GM12872 (cell line): ENCODE data around the gene NPW.

ENCODE experiments used
- TF ChIP-seq, protein P1 (sequence below): IDR thresholded peaks from 3 replicates; pipeline ENCODE4 v1.5.1; 2011; ENCODE audit warnings: low read depth, mild to moderate bottlenecking, low read length, moderate library complexity; ENCODE audit not compliant: insufficient read depth

The NPW gene

DNA sequence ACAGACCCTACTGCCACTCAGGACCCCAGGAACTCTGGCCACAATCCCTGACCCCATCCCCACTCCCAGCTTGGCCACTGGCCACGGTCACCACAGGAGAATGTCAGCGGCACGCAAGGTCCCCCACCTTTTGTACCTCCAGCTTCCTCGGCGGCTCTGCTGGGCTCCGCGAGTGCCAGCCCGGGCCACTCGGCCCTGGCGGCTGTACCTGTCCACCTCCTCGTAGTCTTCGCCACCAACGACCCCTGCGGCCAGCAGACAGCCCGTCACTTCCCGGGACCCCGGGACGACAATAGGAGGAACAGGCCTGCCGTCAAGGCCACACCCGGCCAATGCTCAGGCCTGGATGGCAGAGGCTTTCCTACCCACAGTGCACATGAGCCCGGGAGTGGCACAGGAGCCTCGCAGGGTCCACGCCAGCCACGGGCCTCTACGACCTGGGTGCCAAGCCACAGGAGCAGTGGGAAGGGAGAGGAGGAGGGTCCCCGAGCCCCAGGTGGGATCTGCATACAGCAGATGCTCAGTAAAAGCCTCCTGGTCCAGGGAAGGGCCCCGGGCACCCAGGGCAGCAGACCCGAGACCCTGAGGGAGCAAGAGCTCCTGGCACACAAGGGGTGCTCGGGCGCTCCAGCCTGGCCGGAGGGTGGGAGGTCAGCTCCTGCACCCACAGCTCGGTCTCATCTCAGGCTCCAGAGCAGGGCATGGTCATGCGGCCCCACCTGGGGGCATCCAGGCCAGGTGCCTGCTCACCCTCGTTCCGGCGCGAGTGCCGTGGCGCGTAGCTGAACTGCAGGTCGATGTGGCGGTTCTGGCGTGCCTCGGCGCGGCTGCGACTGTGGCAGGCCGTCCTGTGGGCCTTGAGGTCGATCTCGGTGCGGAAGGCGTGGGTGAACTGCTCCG, 17.9 kb upstream of the NPW start:
- TF ChIP-seq, protein P1, sequence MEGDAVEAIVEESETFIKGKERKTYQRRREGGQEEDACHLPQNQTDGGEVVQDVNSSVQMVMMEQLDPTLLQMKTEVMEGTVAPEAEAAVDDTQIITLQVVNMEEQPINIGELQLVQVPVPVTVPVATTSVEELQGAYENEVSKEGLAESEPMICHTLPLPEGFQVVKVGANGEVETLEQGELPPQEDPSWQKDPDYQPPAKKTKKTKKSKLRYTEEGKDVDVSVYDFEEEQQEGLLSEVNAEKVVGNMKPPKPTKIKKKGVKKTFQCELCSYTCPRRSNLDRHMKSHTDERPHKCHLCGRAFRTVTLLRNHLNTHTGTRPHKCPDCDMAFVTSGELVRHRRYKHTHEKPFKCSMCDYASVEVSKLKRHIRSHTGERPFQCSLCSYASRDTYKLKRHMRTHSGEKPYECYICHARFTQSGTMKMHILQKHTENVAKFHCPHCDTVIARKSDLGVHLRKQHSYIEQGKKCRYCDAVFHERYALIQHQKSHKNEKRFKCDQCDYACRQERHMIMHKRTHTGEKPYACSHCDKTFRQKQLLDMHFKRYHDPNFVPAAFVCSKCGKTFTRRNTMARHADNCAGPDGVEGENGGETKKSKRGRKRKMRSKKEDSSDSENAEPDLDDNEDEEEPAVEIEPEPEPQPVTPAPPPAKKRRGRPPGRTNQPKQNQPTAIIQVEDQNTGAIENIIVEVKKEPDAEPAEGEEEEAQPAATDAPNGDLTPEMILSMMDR, result no peak

DNA sequence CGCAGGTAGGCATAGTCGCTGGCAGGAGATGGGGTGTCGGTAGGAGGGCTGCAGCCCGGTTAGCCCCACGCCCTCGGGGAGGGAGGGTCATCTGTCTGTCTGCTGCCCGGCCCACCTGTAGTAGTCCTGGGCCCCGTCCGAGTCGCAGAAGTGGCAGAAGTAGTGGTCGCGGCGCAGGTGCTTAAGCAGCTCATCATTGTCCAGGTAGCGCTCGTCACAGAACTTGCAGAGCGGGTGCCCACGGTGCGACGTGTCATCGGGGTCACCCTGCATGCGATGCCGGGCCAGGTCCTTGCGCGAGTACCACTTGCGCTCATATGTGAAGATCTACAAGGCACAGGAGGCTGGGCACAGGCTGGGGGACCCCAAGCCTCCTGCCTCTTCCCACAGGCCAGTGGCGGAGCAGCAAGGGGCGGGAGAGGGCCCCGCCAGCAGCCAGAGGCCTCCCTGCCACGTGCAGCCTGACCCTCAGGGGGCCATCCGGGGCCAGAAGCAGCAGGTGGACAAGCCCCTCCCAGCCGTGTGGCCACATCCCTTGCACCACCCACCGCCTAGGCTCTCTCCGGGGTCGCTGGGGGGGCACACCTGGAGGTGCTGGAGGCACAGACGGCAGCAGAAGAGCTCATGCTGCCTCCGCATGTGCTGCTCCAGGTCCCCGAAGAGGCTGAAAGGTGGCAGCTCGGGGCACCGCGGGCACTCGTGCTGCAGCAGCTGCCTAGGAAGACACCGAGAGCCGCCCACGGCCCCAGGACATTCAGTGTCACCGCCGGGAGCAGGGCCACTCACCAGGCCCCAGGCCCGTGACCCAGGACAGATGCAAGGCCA, 17.0 kb upstream of the NPW start:
- TF ChIP-seq, protein P1, result no peak

DNA sequence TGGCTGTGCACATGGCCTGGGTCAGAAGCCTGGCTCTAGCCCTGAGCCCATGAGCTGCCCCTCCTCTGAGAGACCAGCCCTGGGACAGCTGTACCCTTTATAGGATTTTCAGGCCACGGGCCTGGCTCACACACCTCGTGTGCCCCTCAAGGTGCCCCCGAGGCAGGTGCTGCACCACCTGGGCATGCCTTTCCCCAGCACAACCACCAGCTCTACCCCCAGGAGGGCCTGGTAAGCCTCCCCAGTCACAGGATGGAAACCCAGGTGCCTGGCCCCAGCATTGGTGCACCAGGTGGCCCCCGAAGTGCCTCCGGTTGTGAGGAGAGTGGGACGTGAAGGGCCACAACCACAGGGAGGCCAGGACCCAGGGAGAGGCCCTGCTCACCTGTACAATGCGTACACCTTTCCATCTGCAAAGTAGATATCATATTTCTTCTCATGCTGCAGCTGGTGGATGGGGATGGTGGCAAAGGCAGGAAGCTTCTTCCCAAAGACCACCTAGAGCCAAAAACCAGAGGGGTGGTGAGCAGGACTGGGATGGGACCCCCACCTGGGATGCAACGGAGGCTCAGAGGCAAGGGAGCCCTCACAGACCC, 16.3 kb upstream of the NPW start:
- TF ChIP-seq, protein P1, result no peak

DNA sequence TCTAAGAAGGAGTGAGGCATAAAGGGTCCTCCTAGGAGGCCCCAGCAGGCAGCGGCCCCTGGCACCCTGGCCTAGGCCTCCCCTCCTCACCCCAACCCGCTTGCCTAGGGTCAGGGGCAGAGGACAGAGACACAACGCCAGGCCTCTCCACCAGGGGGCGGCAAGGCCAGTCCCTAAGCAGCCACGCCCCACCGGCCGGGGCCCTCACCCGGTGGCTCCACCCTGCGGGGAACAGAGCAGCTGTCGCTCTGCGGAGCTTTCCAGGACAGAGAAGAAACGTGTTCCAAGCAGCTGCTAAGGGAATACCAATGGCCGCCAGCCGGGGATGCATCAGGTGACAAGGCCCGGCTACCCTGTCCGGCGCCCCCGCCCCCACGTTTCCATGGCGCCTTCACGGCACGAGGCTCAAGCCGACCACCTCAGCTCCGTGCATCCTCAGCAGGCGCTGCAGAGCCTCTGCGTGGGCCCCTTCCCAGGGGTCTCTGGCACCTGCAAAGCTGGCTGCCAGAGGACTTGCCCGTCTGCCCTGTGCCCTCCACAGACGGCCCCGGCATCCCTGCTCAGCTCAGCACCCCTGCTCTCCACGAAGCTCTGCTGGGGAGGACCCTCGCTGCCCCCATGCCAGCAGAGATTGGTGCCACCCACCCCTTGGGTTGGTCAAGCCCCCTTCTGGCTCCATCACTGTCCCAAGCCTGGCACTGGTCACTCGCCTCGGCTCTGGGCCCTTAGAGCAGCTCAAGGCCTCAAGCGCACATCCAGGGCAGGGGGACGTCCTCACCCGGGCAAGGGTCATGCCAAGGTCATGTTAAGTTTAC, 15.6 kb upstream of the NPW start:
- TF ChIP-seq, protein P1, result peak; percentile 98

DNA sequence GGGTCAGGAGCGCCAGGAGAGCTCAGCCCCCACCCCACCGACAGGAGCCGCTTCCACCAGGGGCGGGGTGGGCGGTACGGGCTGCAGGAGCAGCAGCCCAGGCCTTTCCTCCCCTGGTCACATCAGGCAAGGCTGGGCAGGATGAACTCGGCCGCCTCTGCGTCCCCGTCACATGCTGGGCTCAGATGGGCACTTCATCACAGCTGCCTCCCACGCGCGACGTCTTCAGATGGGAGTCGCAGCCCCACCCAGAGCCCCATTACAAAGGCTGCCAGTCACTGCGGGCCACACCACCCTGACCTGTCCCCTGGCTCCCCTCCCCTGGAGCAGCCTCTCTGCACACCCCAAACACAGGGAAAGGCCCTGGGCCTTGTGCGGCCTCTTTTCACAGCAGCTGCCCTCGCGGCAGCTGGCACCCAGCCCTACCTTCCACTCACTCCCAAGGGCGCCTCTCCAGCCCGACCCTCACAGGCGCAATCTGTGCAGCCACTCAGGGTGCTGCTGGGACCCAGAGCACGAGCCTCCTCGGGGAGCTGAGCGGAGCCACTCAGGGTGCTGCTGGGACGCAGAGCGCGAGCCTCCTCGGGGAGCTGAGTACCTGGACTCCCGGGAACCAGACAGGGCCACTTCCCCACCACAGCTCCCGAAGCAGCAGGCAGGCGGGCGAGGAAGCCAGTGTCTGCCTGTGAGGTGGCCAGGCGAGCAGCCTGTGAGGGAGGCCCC, 14.6 kb upstream of the NPW start:
- TF ChIP-seq, protein P1, result no peak

DNA sequence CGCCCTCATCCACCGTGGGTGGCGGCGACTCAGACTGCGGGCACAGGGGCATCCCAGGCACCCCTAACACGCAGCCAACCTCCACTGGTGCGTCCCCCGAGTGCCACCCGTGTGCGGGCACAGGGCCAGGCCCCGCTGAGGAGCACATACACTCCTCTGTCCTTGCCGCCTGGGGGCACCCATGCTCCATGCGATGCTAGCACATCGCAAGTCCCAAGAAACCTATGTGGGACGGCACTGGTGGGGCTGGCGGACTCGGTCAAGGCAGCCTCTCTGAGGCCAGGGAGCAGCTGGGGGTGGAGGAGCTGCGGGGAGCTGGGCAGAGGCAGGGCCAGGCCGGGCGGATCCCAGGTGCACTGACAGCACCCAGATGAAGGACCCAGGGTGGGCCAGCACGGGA, 13.9 kb upstream of the NPW start:
- TF ChIP-seq, protein P1, result peak; percentile 63
